ENCODE measurements around the gene KDM4B. TPM values are rescaled to one million over a fixed set of nuclear protein-coding genes. Genes with fewer than 3 reads are reported as not detected.

Gene KDM4B
- total and polyA plus RNA-seq, 10 of the 15 experiments (the other 5 are each of a cell fraction or from before 2014, with no cell fraction given): 0.47 to 49.6 (median 16.2) TPM

GRCh38 chr19:4951656-4952055 is 17.3 kb upstream of the KDM4B start:
- ChIA-PET SMC1A (ENCODE audit: uncharacterized antibody, unreplicated experiment) (no interaction called here), RAD21 (ENCODE audit: unreplicated experiment) (no interaction called here), CTCF (no interaction called here), POLR2A (interaction anchor here (0.7 kb wide), 2 partner anchors 49 to 283 kb away, joined by 6 to 9 read pairs; no protein-coding TSS in a partner anchor)
- H3K4me3 ChIP-seq: no peak overlapping the region
- intact Hi-C loops (cut with micrococcal nuclease; ENCODE audit: unreplicated experiment): no loop called here
- no TSS peak for BruUV-seq (replicated peaks)
- no peak for DNase-seq (ENCODE audit: low read depth, low spot score)
- H2AFZ ChIP-seq (ENCODE audit: control insufficient read depth, low read depth, low read length): no peak overlapping the region
- no peak for ATAC-seq
- no peak overlapping the region for H3K4me2 ChIP-seq (ENCODE audit: control insufficient read depth, insufficient read depth)
- no peak overlapping the region for H3K27ac ChIP-seq (ENCODE audit: control insufficient read depth, insufficient read depth)
- H3K27me3 ChIP-seq (replicated peaks in 1 of 2; ENCODE audit: control insufficient read depth in 2 of 2, insufficient read depth in 2 of 2, low read length in 1 of 2): no peaks in the 10 kb centered on the region
- H3K4me1 ChIP-seq (ENCODE audit: control insufficient read depth, insufficient read depth, low read length): no peaks in the 10 kb centered on the region
- FAIRE-seq: no peak
- no peak overlapping the region for H3K9ac ChIP-seq (ENCODE audit: control insufficient read depth, insufficient read depth, low read length)
- in situ Hi-C loops (cut with MboI): no loop called here
- peaks cover 14 to 30% of the 10 kb centered on the region in 2 experiments; a peak in 3 of 4 replicates for H3K36me3 ChIP-seq (ENCODE audit: control insufficient read depth in 2 of 2, insufficient read depth in 2 of 2, low read length in 1 of 2)
- H4K20me1 ChIP-seq (ENCODE audit: control insufficient read depth, insufficient read depth): no peaks in the 10 kb centered on the region
- 96% methylated on average over 11 of the region's 11 CpGs for WGBS (ENCODE audit: insufficient coverage, insufficient replicate concordance, low lambda C conversion rate, missing lambda C conversion rate)
- H3K79me2 ChIP-seq (ENCODE audit: control insufficient read depth, insufficient read depth, low read length): no peaks in the 10 kb centered on the region
- no peaks in the 10 kb centered on the region for H3K9me3 ChIP-seq (replicated peaks; ENCODE audit: control insufficient read depth, insufficient read depth, low read length)
- no peak for TF ChIP-seq E2F8 (IDR thresholded peaks at IDR 0.05; ENCODE audit: low read depth, partially characterized antibody)
- no peak for TF ChIP-seq USF1 (IDR thresholded peaks at IDR 0.05; ENCODE audit: borderline replicate concordance, extremely low read length, insufficient read depth, low read depth, low read length)
- no peak for TF ChIP-seq MYC (IDR thresholded peaks at IDR 0.05; ENCODE audit: insufficient read depth, insufficient read length, insufficient replicate concordance, low read length, severe bottlenecking)
- TF ChIP-seq PRDM15 (CRISPR knock-in tag; IDR thresholded peaks at IDR 0.05): no peak
- TF ChIP-seq MEF2B (IDR thresholded peaks at IDR 0.05; ENCODE audit: partially characterized antibody, poor library complexity, severe bottlenecking): no peak
- TF ChIP-seq SUPT20H (IDR thresholded peaks at IDR 0.05; ENCODE audit: borderline replicate concordance, control insufficient read depth, low read depth, low read length): no peak
- TF ChIP-seq IRF3 (IDR thresholded peaks at IDR 0.05): no peak
- no peak for TF ChIP-seq SIN3A (IDR thresholded peaks at IDR 0.05; ENCODE audit: low read depth, low read length)
- no peak for TF ChIP-seq NR2F1 (conservative IDR thresholded peaks at IDR 0.05)
- no peak for TF ChIP-seq STAT1 (conservative IDR thresholded peaks at IDR 0.05)
- no peak for TF ChIP-seq ZBTB4 (CRISPR knock-in tag; IDR thresholded peaks at IDR 0.05)

Data from GM12878 (cell line).